GM23248 (cell line): ENCODE measurements around the gene PLEKHA5. TPM values are rescaled to one million over a fixed set of nuclear protein-coding genes. Genes with fewer than 3 reads are reported as not detected.

Source experiments
- DNase-seq: peaks from one replicate; pipeline ENCODE4 v3.0.0-alpha.2; 2015
- H2AFZ ChIP-seq: fragments of 200-600 bp; sonication (generic); 2 replicates; pipeline ENCODE4 v1.6.1; 2016; ENCODE audit warnings: antibody characterized with exemption
- H3F3A ChIP-seq: fragments of 200-600 bp; sonication (generic); 2 replicates; pipeline ENCODE4 v1.6.1; 2016; ENCODE audit warnings: mild to moderate bottlenecking, antibody characterized with exemption, mixed run types; ENCODE audit not compliant: insufficient read depth
- H3K27ac ChIP-seq: fragments of 200-600 bp; sonication (generic); 2 replicates; pipeline ENCODE4 v1.5.1; 2016; ENCODE audit warnings: mild to moderate bottlenecking
- H3K27me3 ChIP-seq: fragments of 200-600 bp; sonication (generic); replicated peaks from 2 replicates; pipeline ENCODE4 v1.6.1; 2016; ENCODE audit warnings: mild to moderate bottlenecking; ENCODE audit not compliant: insufficient read depth
- H3K36me3 ChIP-seq: fragments of 200-600 bp; sonication (generic); 2 replicates; pipeline ENCODE4 v1.6.1; 2016; ENCODE audit warnings: low read depth, mild to moderate bottlenecking
- H3K4me1 ChIP-seq: fragments of 200-600 bp; sonication (generic); 2 replicates; pipeline ENCODE4 v1.6.1; 2016; ENCODE audit warnings: mild to moderate bottlenecking; ENCODE audit not compliant: insufficient read depth
- H3K4me2 ChIP-seq: fragments of 200-600 bp; sonication (generic); one replicate; pipeline ENCODE4 v1.6.1; 2016; ENCODE audit warnings: mild to moderate bottlenecking; ENCODE audit not compliant: unreplicated experiment
- H3K4me3 ChIP-seq: fragments of 200-600 bp; sonication (generic); 2 replicates; pipeline ENCODE4 v1.5.1; 2016; ENCODE audit warnings: mild to moderate bottlenecking
- H3K79me2 ChIP-seq: fragments of 200-600 bp; sonication (generic); 2 replicates; pipeline ENCODE4 v1.6.1; 2016; ENCODE audit warnings: mild to moderate bottlenecking; ENCODE audit not compliant: insufficient read depth
- H3K9ac ChIP-seq: fragments of 200-600 bp; sonication (generic); 2 replicates; pipeline ENCODE4 v1.6.1; 2016; ENCODE audit warnings: mild to moderate bottlenecking
- H3K9me2 ChIP-seq: fragments of 200-600 bp; sonication (generic); 2 replicates; pipeline ENCODE4 v1.6.1; 2016; ENCODE audit warnings: mixed run types, mild to moderate bottlenecking, moderate library complexity; ENCODE audit not compliant: insufficient read depth
- H3K9me3 ChIP-seq: fragments of 200-600 bp; sonication (generic); one replicate; pipeline ENCODE4 v1.6.1; 2017; ENCODE audit warnings: low read depth
- H4K20me1 ChIP-seq: fragments of 200-600 bp; sonication (generic); 2 replicates; pipeline ENCODE4 v1.6.0; 2016; ENCODE audit not compliant: insufficient read depth
- EZH2 ChIP-seq: fragments of 200-600 bp; sonication (generic); IDR thresholded peaks from 2 replicates; pipeline ENCODE4 v1.6.1; 2018; ENCODE audit warnings: antibody characterized with exemption, mild to moderate bottlenecking; ENCODE audit not compliant: insufficient read depth, poor library complexity, severe bottlenecking
- EZH2phosphoT487 ChIP-seq: fragments of 200-600 bp; sonication (generic); IDR thresholded peaks from 2 replicates; pipeline ENCODE4 v1.6.1; 2018; ENCODE audit warnings: antibody characterized with exemption, moderate library complexity, mild to moderate bottlenecking, low read depth; ENCODE audit not compliant: insufficient read depth
- WGBS, 2 experiments: methylation state at CpG; one replicate each; pipeline ENCODE4 v1.1.6; 2015 to 2017; ENCODE audit warnings: low lambda C conversion rate in 2 of 2, low coverage in 1 of 2; ENCODE audit errors: missing lambda C conversion rate in 2 of 2; 5-methylcytosine and 5-hydroxymethylcytosine counted together
- in situ Hi-C: fragments of 300-500 bp; cut with MboI; formaldehyde crosslinking; loops from 2 replicates; pipeline ENCODE4 v1.15.0; 2020
- polyA plus RNA-seq: library from polyadenylated mRNA; unstranded; fragments of >200 nt; fragmentation: Nextera tagmentation; extraction: Ambion mirVana; gene quantifications from 2 replicates; pipeline ENCODE4 v1.2.1, GENCODE V29; 2016
- total RNA-seq: library from RNA; depleted of rRNA; stranded (reverse); fragments of >200 nt; shearing (Covaris generic); gene quantifications from 2 replicates; pipeline ENCODE4 v1.2.3, GENCODE V29; 2014

The PLEKHA5 gene
- total and polyA plus RNA-seq, 2 experiments from 2014 or later: 10.0 to 12.1 TPM

- H3K27ac ChIP-seq: no peak overlapping the region
- no peaks in the 10 kb centered on the region for H3K27me3 ChIP-seq
- WGBS, 2 experiments: 85 to 93% methylated on average over 3 of the region's 3 CpGs
- H3K9me3 ChIP-seq: no peaks in the 10 kb centered on the region
- H3K9ac ChIP-seq: no peak overlapping the region
- H3K79me2 ChIP-seq: peaks cover 63% of the 10 kb centered on the region
- no peaks in the 10 kb centered on the region for H3K9me2 ChIP-seq
- H3K4me3 ChIP-seq: no peak overlapping the region
- no peaks in the 10 kb centered on the region; the same call in none of the 2 replicates for H3F3A ChIP-seq
- in situ Hi-C loops: no loop called here
- H3K4me2 ChIP-seq: no peak overlapping the region
- no peaks in the 10 kb centered on the region; the same call in 1 of the 2 replicates for H3K36me3 ChIP-seq
- 0 out of 2 replicates have a peak, but pooled peaks cover 4% of the 10 kb centered on the region for H3K4me1 ChIP-seq
- H2AFZ ChIP-seq: no peak overlapping the region
- no peaks in the 10 kb centered on the region for H4K20me1 ChIP-seq
- no peak for DNase-seq
- TF ChIP-seq EZH2: no peak
- TF ChIP-seq EZH2phosphoT487: no peak
Measured at GRCh38 chr12:19138956-19139355, 9.4 kb downstream of the PLEKHA5 start.

GRCh38 chr12:19139615-19140194 lies 10.2 kb downstream of the PLEKHA5 start:
- no peak overlapping the region for H3K4me2 ChIP-seq
- TF ChIP-seq EZH2phosphoT487 (no peak), EZH2 (no peak)
- H3K9me3 ChIP-seq: no peaks in the 10 kb centered on the region
- WGBS, 2 experiments: 74 to 75% methylated on average over 3 of the region's 3 CpGs
- in situ Hi-C loops: no loop called here
- no peak overlapping the region for H3K4me3 ChIP-seq
- no peak overlapping the region for H3K9ac ChIP-seq
- H4K20me1 ChIP-seq: no peaks in the 10 kb centered on the region
- no peaks in the 10 kb centered on the region for H3K36me3 ChIP-seq
- H3F3A ChIP-seq: no peaks in the 10 kb centered on the region; the same call in none of the 2 replicates
- no peak overlapping the region for H2AFZ ChIP-seq
- H3K9me2 ChIP-seq: no peaks in the 10 kb centered on the region
- 0 out of 2 replicates have a peak, but pooled peaks cover 4% of the 10 kb centered on the region for H3K4me1 ChIP-seq
- DNase-seq: no peak
- peaks cover 63% of the 10 kb centered on the region for H3K79me2 ChIP-seq
- no peak overlapping the region for H3K27ac ChIP-seq
- no peaks in the 10 kb centered on the region for H3K27me3 ChIP-seq

- TF ChIP-seq EZH2: no peak
- TF ChIP-seq EZH2phosphoT487: no peak
- no peaks in the 10 kb centered on the region for H4K20me1 ChIP-seq
- H3K9me3 ChIP-seq: no peaks in the 10 kb centered on the region
- no peak overlapping the region for H3K27ac ChIP-seq
- no peaks in the 10 kb centered on the region for H3K27me3 ChIP-seq
- H3K9ac ChIP-seq: no peak overlapping the region
- WGBS, 2 experiments: 88 to 91% methylated on average over 8 of the region's 8 CpGs
- no peaks in the 10 kb centered on the region for H3K9me2 ChIP-seq
- no peak overlapping the region for H3K4me2 ChIP-seq
- no peak for DNase-seq
- 0 out of 2 replicates have a peak, but pooled peaks cover 4% of the 10 kb centered on the region for H3K4me1 ChIP-seq
- in situ Hi-C loops: no loop called here
- no peak overlapping the region for H2AFZ ChIP-seq
- H3K79me2 ChIP-seq: peaks cover 60% of the 10 kb centered on the region
- H3F3A ChIP-seq: no peaks in the 10 kb centered on the region; the same call in none of the 2 replicates
- no peak overlapping the region for H3K4me3 ChIP-seq
- no peaks in the 10 kb centered on the region for H3K36me3 ChIP-seq
Measured at GRCh38 chr12:19140381-19141236, 11.1 kb downstream of the PLEKHA5 start.

GRCh38 chr12:19142499-19142898 lies 13.0 kb downstream of the PLEKHA5 start:
- Histone ChIP-seq H3K27me3 (no peaks in the 10 kb centered on the region), H3K9ac (no peak overlapping the region), H2AFZ (no peak overlapping the region), H3K4me2 (no peak overlapping the region), H3F3A (no peaks in the 10 kb centered on the region; the same call in none of the 2 replicates), H3K4me1 (0 out of 2 replicates have a peak, but pooled peaks cover 4% of the 10 kb centered on the region), H3K36me3 (no peaks in the 10 kb centered on the region), H4K20me1 (no peaks in the 10 kb centered on the region), H3K9me2 (no peaks in the 10 kb centered on the region), H3K27ac (no peak overlapping the region), H3K79me2 (peaks cover 58% of the 10 kb centered on the region), H3K9me3 (no peaks in the 10 kb centered on the region), H3K4me3 (no peak overlapping the region)
- TF ChIP-seq EZH2phosphoT487 (no peak), EZH2 (no peak)
- in situ Hi-C loops: no loop called here
- 96 to 97% methylated on average over 2 of the region's 2 CpGs for whole genome bisulfite sequencing, 2 experiments
- no peak for DNase-seq
